ENCODE results near the gene SPDYE4.

Gene SPDYE4

GRCh38 chr17:8741366-8741765 lies 17.0 kb downstream of the SPDYE4 start:
- no peak overlapping the region for H3K27ac ChIP-seq (replicated peaks)
- no peaks in the 10 kb centered on the region for H3K27me3 ChIP-seq (ENCODE audit: insufficient read depth, poor library complexity, severe bottlenecking)
- no peak overlapping the region for H3K4me3 ChIP-seq (replicated peaks; ENCODE audit: insufficient read depth, low read length)
- no peak for DNase-seq (ENCODE audit: low read depth in 1 of 2, low spot score in 1 of 2)
- TF ChIP-seq, protein P1, sequence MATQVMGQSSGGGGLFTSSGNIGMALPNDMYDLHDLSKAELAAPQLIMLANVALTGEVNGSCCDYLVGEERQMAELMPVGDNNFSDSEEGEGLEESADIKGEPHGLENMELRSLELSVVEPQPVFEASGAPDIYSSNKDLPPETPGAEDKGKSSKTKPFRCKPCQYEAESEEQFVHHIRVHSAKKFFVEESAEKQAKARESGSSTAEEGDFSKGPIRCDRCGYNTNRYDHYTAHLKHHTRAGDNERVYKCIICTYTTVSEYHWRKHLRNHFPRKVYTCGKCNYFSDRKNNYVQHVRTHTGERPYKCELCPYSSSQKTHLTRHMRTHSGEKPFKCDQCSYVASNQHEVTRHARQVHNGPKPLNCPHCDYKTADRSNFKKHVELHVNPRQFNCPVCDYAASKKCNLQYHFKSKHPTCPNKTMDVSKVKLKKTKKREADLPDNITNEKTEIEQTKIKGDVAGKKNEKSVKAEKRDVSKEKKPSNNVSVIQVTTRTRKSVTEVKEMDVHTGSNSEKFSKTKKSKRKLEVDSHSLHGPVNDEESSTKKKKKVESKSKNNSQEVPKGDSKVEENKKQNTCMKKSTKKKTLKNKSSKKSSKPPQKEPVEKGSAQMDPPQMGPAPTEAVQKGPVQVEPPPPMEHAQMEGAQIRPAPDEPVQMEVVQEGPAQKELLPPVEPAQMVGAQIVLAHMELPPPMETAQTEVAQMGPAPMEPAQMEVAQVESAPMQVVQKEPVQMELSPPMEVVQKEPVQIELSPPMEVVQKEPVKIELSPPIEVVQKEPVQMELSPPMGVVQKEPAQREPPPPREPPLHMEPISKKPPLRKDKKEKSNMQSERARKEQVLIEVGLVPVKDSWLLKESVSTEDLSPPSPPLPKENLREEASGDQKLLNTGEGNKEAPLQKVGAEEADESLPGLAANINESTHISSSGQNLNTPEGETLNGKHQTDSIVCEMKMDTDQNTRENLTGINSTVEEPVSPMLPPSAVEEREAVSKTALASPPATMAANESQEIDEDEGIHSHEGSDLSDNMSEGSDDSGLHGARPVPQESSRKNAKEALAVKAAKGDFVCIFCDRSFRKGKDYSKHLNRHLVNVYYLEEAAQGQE (IDR thresholded peaks at IDR 0.05; ENCODE audit: insufficient replicate concordance, low read depth), result no peak
- no peak for TF ChIP-seq POLR2AphosphoS5 (IDR thresholded peaks at IDR 0.05; ENCODE audit: low read depth)
- no peak for TF ChIP-seq SPI1 (IDR thresholded peaks at IDR 0.05; ENCODE audit: borderline replicate concordance, low read depth)
- TF ChIP-seq GABPA (IDR thresholded peaks at IDR 0.05; ENCODE audit: low read depth), result no peak
- no peak for TF ChIP-seq CTCF (IDR thresholded peaks at IDR 0.05; ENCODE audit: insufficient read depth, low read length)

GRCh38 chr17:8740486-8740885 lies 17.9 kb downstream of the SPDYE4 start:
- no peak for TF ChIP-seq POLR2AphosphoS5 (IDR thresholded peaks at IDR 0.05; ENCODE audit: low read depth)
- TF ChIP-seq SPI1 (IDR thresholded peaks at IDR 0.05; ENCODE audit: borderline replicate concordance, low read depth), result no peak
- no peak for TF ChIP-seq GABPA (IDR thresholded peaks at IDR 0.05; ENCODE audit: low read depth)
- TF ChIP-seq CTCF (IDR thresholded peaks at IDR 0.05; ENCODE audit: insufficient read depth, low read length), result no peak
- TF ChIP-seq, protein P1 (IDR thresholded peaks at IDR 0.05; ENCODE audit: insufficient replicate concordance, low read depth), result no peak
- Histone ChIP-seq H3K4me3 (replicated peaks; ENCODE audit: insufficient read depth, low read length) (no peak overlapping the region), H3K27ac (replicated peaks) (no peak overlapping the region), H3K27me3 (ENCODE audit: insufficient read depth, poor library complexity, severe bottlenecking) (no peaks in the 10 kb centered on the region)
- no peak for DNase-seq (ENCODE audit: low read depth in 1 of 2, low spot score in 1 of 2)

- Histone ChIP-seq H3K4me3 (replicated peaks; ENCODE audit: insufficient read depth, low read length) (no peak overlapping the region), H3K27me3 (ENCODE audit: insufficient read depth, poor library complexity, severe bottlenecking) (no peaks in the 10 kb centered on the region), H3K27ac (replicated peaks) (no peak overlapping the region)
- TF ChIP-seq, protein P1 (IDR thresholded peaks at IDR 0.05; ENCODE audit: insufficient replicate concordance, low read depth), result no peak
- TF ChIP-seq CTCF (IDR thresholded peaks at IDR 0.05; ENCODE audit: insufficient read depth, low read length), result no peak
- TF ChIP-seq GABPA (IDR thresholded peaks at IDR 0.05; ENCODE audit: low read depth), result no peak
- TF ChIP-seq SPI1 (IDR thresholded peaks at IDR 0.05; ENCODE audit: borderline replicate concordance, low read depth), result no peak
- no peak for TF ChIP-seq POLR2AphosphoS5 (IDR thresholded peaks at IDR 0.05; ENCODE audit: low read depth)
- DNase-seq (ENCODE audit: low read depth in 1 of 2, low spot score in 1 of 2), result no peak
Observed at GRCh38 chr17:8739097-8739496, 19.2 kb downstream of the SPDYE4 start.

Data from HL-60 (cell line).